ENCODE results near the gene CYP3A4.

DNA sequence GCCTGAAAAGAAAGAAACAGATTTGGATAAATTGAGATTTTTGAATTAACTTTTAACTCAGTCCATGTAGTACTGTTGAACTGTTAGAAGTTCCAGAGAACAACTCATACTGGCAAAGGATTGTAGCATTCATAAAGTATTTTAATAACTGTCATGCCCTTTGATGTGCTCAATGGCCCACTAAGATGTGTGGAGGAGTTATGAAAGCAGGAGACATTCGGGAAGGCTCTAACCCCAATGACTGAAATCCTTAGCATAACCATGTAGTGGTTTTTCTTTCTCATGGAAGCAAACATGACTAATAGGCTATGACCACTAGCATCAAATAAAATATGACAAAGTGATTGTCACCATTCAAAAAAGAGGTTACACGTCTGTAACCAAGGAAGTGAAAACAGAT is 74.7 kb downstream of the CYP3A4 start:
- TF ChIP-seq, protein P1, sequence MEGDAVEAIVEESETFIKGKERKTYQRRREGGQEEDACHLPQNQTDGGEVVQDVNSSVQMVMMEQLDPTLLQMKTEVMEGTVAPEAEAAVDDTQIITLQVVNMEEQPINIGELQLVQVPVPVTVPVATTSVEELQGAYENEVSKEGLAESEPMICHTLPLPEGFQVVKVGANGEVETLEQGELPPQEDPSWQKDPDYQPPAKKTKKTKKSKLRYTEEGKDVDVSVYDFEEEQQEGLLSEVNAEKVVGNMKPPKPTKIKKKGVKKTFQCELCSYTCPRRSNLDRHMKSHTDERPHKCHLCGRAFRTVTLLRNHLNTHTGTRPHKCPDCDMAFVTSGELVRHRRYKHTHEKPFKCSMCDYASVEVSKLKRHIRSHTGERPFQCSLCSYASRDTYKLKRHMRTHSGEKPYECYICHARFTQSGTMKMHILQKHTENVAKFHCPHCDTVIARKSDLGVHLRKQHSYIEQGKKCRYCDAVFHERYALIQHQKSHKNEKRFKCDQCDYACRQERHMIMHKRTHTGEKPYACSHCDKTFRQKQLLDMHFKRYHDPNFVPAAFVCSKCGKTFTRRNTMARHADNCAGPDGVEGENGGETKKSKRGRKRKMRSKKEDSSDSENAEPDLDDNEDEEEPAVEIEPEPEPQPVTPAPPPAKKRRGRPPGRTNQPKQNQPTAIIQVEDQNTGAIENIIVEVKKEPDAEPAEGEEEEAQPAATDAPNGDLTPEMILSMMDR (IDR thresholded peaks at IDR 0.05), result no peak
- TF ChIP-seq POLR2AphosphoS5 (IDR thresholded peaks at IDR 0.05) (no peak), POLR2A (IDR thresholded peaks at IDR 0.05) (no peak), EP300 (IDR thresholded peaks at IDR 0.05; ENCODE audit: low read depth) (no peak)

Measured in transverse colon (tissue), 4 donors.